ENCODE data around the gene MAPK10.

DNA sequence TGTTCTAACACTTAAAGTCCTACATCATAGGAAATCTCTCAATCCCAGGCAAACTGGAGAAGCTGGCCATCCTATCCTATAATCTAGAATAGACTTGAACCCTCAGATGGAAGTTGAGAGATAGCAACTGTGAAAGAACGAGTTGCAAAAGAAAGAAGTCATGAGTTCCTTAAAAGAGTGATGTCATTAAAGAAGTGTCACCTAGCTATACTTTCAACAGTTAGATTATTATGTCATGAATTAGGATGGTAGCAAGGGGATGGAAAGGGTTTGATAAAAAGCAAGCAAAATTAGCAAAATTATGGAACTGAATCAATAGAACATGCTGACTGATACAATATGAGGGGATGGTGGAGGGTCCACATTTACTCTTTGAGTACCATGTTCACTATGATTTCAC lies 7.1 kb upstream of the MAPK10 start:
- TF ChIP-seq MAFK (IDR thresholded peaks at IDR 0.05; ENCODE audit: partially characterized antibody), result no peak
- TF ChIP-seq, protein P1, sequence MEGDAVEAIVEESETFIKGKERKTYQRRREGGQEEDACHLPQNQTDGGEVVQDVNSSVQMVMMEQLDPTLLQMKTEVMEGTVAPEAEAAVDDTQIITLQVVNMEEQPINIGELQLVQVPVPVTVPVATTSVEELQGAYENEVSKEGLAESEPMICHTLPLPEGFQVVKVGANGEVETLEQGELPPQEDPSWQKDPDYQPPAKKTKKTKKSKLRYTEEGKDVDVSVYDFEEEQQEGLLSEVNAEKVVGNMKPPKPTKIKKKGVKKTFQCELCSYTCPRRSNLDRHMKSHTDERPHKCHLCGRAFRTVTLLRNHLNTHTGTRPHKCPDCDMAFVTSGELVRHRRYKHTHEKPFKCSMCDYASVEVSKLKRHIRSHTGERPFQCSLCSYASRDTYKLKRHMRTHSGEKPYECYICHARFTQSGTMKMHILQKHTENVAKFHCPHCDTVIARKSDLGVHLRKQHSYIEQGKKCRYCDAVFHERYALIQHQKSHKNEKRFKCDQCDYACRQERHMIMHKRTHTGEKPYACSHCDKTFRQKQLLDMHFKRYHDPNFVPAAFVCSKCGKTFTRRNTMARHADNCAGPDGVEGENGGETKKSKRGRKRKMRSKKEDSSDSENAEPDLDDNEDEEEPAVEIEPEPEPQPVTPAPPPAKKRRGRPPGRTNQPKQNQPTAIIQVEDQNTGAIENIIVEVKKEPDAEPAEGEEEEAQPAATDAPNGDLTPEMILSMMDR (IDR thresholded peaks at IDR 0.05), result no peak
- no peak for TF ChIP-seq NR3C1 (IDR thresholded peaks at IDR 0.05)
- no peak for TF ChIP-seq RAD21 (conservative IDR thresholded peaks at IDR 0.05 in 1 of 2, IDR thresholded peaks at IDR 0.05 in 1 of 2)
- no peak for TF ChIP-seq POLR2A (IDR thresholded peaks at IDR 0.05; ENCODE audit: low read length)
- TF ChIP-seq JUNB (IDR thresholded peaks at IDR 0.05), result no peak
- TF ChIP-seq CHD2 (IDR thresholded peaks at IDR 0.05; ENCODE audit: low read length, partially characterized antibody), result no peak
- no peak for TF ChIP-seq USF2 (IDR thresholded peaks at IDR 0.05)
- TF ChIP-seq, protein P2, sequence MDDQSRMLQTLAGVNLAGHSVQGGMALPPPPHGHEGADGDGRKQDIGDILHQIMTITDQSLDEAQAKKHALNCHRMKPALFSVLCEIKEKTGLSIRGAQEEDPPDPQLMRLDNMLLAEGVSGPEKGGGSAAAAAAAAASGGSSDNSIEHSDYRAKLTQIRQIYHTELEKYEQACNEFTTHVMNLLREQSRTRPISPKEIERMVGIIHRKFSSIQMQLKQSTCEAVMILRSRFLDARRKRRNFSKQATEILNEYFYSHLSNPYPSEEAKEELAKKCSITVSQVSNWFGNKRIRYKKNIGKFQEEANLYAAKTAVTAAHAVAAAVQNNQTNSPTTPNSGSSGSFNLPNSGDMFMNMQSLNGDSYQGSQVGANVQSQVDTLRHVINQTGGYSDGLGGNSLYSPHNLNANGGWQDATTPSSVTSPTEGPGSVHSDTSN (IDR thresholded peaks at IDR 0.05), result no peak
- TF ChIP-seq, protein P3, sequence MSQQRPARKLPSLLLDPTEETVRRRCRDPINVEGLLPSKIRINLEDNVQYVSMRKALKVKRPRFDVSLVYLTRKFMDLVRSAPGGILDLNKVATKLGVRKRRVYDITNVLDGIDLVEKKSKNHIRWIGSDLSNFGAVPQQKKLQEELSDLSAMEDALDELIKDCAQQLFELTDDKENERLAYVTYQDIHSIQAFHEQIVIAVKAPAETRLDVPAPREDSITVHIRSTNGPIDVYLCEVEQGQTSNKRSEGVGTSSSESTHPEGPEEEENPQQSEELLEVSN (IDR thresholded peaks at IDR 0.05; ENCODE audit: borderline replicate concordance, low read depth), result no peak
- TF ChIP-seq CBX2 (IDR thresholded peaks at IDR 0.05; ENCODE audit: borderline replicate concordance, low read depth), result no peak
- TF ChIP-seq FOXS1 (CRISPR knock-in tag; IDR thresholded peaks at IDR 0.05), result no peak
- TF ChIP-seq FOSL2 (IDR thresholded peaks at IDR 0.05), result no peak
- TF ChIP-seq FOSL2 (CRISPR knock-in tag; IDR thresholded peaks at IDR 0.05), result no peak
